GM18502 (cell line): ENCODE measurements around the gene SIN3A.
"Not testable (repeated sequence)": the region's sequence is repeated elsewhere in the genome, so short reads cannot be mapped to it uniquely, and the experiment has no call there.

Experiments
- ATAC-seq: cut with Tn5 transposase; IDR thresholded peaks from one replicate; pipeline ENCODE4 v1.9.1; 2021; ENCODE audit warnings: mild to moderate bottlenecking; ENCODE audit not compliant: unreplicated experiment, poor library complexity

Gene SIN3A

DNA sequence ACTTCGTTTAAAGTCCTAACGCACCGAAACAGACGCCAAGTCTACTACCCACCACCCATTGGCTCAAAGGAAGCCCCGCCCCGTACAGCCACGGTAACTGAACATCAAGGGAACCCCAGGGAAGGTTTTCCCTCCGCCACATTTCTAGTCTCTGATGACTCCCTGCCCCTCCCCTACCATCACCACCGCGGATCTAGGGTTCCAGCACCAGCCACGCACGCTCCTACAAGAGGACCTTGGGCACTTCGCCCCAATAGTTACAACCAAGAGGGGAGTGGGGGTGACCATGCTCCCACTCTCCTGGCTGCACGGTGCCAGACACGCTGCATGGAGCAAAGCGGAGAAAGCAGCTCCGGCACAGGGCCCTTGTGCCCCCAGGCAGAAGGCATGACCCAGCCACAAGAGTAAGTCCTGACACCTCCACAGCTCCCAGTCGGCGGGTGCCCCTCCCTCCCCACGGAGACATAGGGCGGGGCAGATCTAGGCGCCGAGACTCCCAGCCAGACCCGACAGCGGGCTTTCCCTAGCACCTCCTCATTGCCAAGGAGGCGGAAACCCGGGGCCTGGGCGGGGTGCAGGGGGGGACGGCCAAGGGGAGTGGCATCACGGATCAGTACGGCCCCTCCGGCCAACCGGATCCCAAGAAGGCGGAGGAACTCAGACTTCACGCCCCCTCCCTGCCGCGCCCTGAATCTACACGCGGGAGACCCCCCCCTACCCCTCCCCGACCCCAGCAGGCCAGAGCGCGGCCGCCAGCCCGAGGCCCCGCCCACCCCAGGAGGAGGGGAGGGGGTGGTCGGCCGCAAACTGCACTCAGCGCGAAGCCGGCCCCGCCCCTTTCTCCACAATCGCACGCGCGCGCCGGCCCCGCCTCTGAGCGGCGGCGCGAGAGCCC, 936 bp downstream of the SIN3A start:
- peak; percentile 22 for ATAC-seq

DNA sequence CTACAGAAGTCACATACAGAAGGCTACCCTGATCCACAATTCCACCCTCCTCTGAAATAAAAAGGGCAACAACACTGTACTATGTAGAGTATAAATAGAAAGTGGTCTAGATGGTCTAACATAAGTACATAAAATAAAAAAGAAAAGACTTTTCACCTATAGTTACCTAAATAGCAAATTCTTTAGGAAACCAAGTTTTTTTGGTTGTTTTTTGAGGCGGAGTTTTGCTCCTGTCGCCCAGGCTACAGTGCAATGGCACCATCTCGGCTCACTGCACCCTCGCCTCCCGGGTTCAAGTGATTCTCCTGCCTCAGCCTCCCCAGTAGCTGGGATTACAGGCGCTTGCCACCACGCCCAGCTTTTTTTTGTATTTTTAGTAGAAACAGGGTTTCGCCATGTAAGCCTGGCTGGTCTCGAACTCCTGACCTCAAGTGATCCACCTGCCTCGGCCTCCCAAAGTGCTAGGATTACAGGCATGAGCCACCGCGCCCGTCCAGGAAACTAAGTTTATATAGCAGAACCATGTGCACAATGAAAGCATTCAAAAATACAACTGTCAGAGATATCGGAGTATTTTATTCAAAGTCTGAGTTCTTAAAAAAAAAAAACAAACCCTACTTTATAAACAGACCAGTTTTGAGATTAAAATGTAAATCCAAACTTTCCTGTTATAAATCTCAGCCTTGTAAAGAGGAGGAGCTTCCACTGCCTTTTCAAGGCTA, 1.7 kb downstream of the SIN3A start:
- no peak for ATAC-seq

GRCh38 chr15:75448171-75448570, 3.3 kb downstream of the SIN3A start:
- not testable (repeated sequence) for ATAC-seq

GRCh38 chr15:75446151-75446550, 5.3 kb downstream of the SIN3A start:
- no peak for ATAC-seq

DNA sequence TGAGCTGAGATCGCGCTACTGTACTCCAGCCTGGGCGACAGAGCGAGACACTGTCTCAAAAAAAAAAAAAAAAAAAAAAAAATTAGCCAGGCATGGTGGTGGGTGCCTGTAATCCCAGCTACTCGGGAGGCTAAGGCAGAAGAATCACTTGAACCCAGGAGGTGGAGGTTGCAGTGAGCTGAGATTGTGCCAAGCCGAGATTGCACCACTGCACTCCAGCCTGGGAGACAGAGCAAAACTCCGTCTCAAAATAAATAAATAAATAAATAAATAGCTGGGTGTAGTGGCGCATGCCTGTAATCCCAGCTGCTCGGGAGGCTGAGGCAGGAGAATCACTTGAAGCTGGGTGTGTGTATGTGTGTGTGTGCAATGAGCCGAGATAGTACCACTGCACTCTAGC, 6.2 kb downstream of the SIN3A start:
- ATAC-seq = not testable (repeated sequence)

DNA sequence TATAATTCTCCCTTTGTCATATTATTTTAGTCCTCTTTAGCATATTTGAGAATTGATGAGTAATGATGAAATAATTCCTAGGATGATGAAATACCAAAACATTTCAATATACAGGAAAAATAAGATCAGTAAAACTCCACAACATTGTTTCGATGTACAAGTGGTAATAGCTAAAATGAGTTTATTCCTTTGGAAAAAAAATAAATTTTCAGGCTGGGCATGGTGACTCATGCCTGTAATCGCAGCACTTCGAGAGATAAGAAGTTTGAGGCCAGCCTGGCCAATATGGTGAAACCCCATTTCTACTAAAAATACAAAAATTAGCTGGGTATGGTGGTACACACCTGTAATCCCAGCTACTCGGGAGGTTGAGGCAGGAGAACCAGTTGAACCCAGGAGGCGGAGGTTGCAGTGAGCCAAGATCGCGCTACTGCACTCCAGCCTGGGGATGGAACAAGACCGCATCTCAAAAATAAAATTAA, 7.5 kb downstream of the SIN3A start:
- not testable (repeated sequence) for ATAC-seq

DNA sequence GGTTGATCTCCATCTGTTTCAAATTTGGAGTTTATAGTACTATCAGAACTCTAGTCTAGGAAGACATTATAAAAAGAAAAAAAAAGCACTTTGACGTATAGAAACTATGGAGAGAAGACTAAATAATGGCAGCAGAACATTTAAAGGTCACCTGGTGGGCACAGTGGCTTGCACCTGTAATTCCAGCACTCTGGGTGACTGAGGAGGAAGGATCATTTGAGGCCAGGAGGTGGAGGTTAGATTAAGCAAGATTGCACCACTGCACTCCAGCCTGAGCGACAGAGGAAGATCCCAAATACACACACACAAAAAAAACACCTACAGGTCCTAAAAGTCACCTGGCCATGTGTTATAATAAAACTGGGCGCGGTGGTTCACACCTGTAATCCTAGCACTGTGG, 13.8 kb downstream of the SIN3A start:
- no peak for ATAC-seq

DNA sequence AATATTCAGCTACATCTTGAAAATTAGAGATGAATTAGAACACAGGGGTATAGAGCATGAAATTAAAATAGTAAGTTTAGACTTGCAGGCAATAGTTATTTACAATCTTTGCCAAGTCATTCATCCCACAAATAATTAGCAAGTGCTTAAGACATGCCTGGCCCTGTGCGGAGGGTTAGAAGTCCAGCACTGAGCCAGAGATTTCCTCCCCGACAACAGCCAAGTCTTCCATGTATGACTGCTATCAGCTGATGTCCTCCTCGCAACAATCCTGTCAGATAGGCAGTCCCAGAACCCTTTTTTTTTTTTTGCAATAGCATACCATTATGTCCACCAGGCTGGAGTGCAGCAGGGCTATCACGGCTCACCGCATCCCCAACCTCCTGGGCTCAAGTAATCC, 14.6 kb downstream of the SIN3A start:
- no peak for ATAC-seq

GRCh38 chr15:75431682-75432081, 19.8 kb downstream of the SIN3A start:
- ATAC-seq = no peak

- ATAC-seq = no peak
Measured at GRCh38 chr15:75431270-75431669, 20.2 kb downstream of the SIN3A start.

GRCh38 chr15:75430259-75430658, 21.2 kb downstream of the SIN3A start:
- no peak for ATAC-seq

DNA sequence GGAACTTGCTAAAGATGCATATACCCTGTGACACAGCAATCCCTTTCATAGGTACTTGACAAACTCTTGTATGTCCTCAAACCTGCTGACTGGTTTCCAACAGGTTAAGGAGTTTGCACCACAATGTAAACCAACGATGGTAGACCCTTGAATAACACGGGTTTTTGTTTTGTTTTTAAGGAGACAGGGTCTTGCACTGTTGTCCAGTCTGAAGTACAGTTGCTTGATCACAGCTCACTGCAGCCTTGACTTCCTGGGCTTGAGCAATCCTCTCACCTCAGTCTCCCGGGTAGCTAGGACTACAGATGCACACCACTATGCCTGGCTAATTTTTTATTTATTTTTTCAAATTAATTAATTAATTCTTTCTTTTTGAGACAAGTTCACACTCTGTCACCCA, 23.3 kb downstream of the SIN3A start:
- ATAC-seq = no peak

- no peak for ATAC-seq
Measured at GRCh38 chr15:75425966-75426500, 25.5 kb downstream of the SIN3A start.

DNA sequence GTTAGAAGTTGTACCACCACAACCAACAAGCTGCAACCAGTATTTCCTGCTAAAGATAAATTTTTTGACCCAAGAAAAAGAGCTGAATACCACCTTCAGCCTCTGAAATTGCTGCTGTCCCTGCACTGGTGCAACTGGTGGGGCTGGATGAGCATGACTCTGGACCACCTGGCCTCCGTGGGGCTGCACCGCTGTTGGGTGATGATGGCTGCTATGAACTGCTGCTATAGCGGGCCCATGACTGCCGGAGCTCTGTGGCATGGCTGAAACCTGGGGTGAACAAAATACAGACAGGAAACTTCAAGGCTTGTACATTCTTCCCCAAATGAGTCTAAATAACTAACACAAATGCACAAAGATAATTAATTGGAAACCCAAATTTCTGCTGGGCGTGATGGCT, 28.9 kb downstream of the SIN3A start:
- no peak for ATAC-seq

- no peak for ATAC-seq
Measured at GRCh38 chr15:75420698-75421097, 30.8 kb downstream of the SIN3A start.

DNA sequence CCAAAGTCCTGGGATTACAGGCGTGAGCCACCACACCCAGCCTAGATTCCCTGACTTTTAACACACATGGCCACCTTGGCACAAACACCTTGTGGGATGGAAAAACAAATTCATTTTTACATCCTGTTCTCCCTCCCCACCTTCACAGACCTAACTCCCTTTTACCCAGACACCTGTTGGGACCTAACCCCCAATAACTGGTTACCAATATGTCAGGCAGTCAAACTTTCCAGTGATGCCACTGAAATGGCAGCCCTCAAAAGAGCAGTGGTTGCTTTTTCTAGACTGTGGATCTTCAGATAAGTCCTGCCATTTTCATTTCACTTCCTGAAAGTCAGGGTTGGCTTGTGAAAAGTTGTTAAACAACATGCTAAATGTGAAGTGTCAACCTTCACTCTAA, 34.9 kb downstream of the SIN3A start:
- no peak for ATAC-seq

- no peak for ATAC-seq
Measured at GRCh38 chr15:75410196-75410595, 41.3 kb downstream of the SIN3A start.

DNA sequence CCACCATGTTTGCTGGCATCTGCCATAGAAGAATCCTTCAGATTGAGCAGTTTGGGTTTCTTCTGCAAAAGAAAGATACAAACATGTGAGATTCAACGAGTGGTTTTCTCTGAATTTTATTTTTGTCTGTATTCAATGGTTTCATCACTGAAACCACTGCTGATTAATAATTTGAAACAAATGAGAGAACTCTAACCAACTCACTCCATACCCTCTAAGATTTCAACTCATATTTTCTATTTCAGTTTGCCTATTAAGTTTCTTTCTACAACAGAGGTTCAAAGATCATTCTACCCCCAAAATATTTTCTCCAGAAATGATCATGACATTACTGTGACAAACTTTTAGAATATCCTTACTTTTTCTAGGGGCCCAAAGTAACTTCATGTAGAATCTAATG, 44.4 kb downstream of the SIN3A start:
- no peak for ATAC-seq

- ATAC-seq = no peak
Measured at GRCh38 chr15:75403892-75404291, 47.6 kb downstream of the SIN3A start.

DNA sequence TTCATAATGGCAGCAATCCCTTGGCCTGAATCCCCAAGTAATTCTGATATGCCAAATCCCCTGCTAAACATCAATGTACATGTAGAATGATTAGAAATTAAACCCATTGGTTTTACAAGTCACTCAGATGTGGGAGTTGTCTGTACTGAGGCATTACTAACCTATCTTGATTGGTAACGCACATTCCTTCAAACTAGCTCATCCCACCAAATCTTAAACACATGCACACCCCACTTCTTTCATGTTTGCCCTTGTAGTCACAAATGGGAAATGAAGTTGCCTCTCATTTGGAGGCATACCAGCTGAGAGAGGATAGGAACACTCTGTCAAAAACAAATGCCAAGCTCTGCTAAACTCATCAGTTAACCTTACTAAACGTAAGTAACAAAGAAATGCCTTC, 54.0 kb downstream of the SIN3A start:
- no peak for ATAC-seq

DNA sequence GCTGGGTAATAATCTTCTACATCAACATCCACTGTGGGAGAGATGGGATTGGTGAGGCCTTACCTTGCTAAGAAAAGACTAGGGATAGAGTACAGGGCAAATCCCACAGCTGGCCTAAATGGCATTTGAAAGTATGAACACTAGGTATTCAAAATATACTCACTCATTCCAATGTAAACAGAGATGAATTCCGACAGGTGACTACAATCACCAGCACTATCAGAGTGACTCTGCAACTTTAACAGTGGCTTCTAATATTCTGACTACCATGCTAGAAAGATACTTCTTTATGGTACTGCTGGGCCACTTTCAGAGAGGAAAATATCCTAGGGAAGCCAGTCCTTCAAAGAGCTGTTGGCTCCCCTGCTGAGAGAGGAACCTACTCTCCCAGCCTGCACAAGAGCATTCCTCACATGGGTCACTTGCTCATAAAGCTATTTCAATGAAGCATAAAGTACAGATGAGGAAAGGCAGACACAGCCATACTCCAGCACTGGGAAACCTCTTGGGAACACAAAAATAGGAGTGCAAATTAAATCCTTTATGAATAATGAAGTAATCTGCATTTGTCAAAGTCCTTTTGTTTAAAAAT, 61.6 kb downstream of the SIN3A start:
- ATAC-seq = no peak
